Heart left ventricle (tissue), 13 donors: ENCODE measurements around the gene CRADD.

ENCODE experiments used
- CTCF ChIP-seq, 12 donors: fragments of 200-600 bp; sonication (generic) in 4 of 12; IDR thresholded peaks; one replicate each; pipeline versions ENCODE4 v1.5.0 to v1.8.0; 2018 to 2022; ENCODE audit warnings: antibody characterized with exemption in 12 of 12, mild to moderate bottlenecking in 5 of 12
- POLR2A ChIP-seq, 2 donors: fragments of 450-650 bp; IDR thresholded peaks; one replicate each; pipeline ENCODE4 v1.6.1; 2017; ENCODE audit warnings: antibody characterized with exemption in 2 of 2, mild to moderate bottlenecking in 2 of 2, moderate library complexity in 2 of 2
- donor health status: ischemic (EF 13 %, LVEDD 7.1; RV severe dilation, severe dysfunction).
- donor health status: DM: no; HTN: yes; CAD: no.
- donor health status: DM: no; HTN: no; CAD: no.
- donor health status: ischemic (EF 25% LVEDD 6.9; RV normal size, moderate dysfunction).
- donor health status: ischemic (EF 25% LVEDD 5.7; RV mildly dilated, moderate dysfunction).
- donor health status: ischemic (EF 35%, LVEDD 5.7; RV mildly dilated, moderate dysfunction).
- donor health status: nonischemic (EF 11% LVEDD 7.7; RV severe dilation, severe dysfunction).
- donor health status: DM: yes; HTN: yes; CAD: no.
- donor health status: PGD.
- donor health status: ischemic (EF 29% LVEDD 5.4; RV normal size, mild dysfunction).
- donor health status: nonischemic (EF 23%, LVEDD 6.1; RV moderate dilation, normal function).

- TF ChIP-seq CTCF (IDR thresholded peaks at IDR 0.05) (no peak), POLR2A (IDR thresholded peaks at IDR 0.05) (no peak)
These were observed 7.1 kb upstream of the CRADD start for GRCh38 chr12:93670104-93670503.
